HEK293T (cell line): ENCODE results near the gene NR2C2.

Experiments
- CTBP1 ChIP-seq: fragments of 450-650 bp; IDR thresholded peaks from 2 replicates; pipeline ENCODE4 v1.6.1; 2016; ENCODE audit warnings: borderline replicate concordance
- ELF4 ChIP-seq: fragments of 450-650 bp; IDR thresholded peaks from 2 replicates; pipeline ENCODE4 v1.6.1; 2017; ENCODE audit warnings: antibody characterized with exemption
- L3MBTL2 ChIP-seq: fragments of 450-650 bp; conservative IDR thresholded peaks from 2 replicates; pipeline ENCODE4 v1.6.1; 2016; ENCODE audit warnings: mild to moderate bottlenecking
- LEF1 ChIP-seq: fragments of 450-650 bp; IDR thresholded peaks from 2 replicates; pipeline ENCODE4 v1.6.1; 2017; ENCODE audit warnings: mild to moderate bottlenecking, borderline replicate concordance
- PKNOX1 ChIP-seq: fragments of 450-650 bp; IDR thresholded peaks from 2 replicates; pipeline ENCODE4 v1.6.1; 2016
- SP1 ChIP-seq: fragments of 450-650 bp; IDR thresholded peaks from 2 replicates; pipeline ENCODE4 v1.6.1; 2017
- TARDBP ChIP-seq: fragments of 450-650 bp; IDR thresholded peaks from 2 replicates; pipeline ENCODE4 v1.6.1; 2016
- ZNF384 ChIP-seq: fragments of 450-650 bp; IDR thresholded peaks from 2 replicates; pipeline ENCODE4 v1.6.1; 2016

DNA sequence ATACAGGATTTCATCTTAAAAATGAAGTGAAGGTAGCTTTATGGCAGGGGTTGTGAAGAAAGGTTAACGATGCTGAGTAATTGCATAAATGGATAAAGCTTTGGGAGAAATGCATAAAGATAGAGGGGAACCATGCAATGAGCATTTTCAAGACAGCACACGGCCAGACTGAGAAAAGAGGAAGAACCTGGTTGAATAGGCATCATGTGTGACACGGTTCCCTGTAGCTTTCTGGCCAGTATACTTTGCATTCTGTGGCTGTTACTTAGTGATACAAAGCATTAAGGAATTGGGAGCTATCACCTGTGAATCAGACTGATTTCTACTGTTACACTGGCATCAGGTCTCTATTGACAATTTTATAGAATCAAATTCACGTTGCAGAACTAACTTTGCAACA lies 33.3 kb downstream of the NR2C2 start:
- TF ChIP-seq TARDBP (no peak), ELF4 (no peak), CTBP1 (no peak), L3MBTL2 (no peak), SP1 (no peak), LEF1 (no peak), PKNOX1 (no peak), ZNF384 (no peak)
